Caco-2 (cell line): Measurements from ENCODE around the gene PLB1. TPM values are rescaled to one million over a fixed set of nuclear protein-coding genes. Genes with fewer than 3 reads are reported as not detected.
A peak's percentile ranks its signal among the peaks of the same experiment; 100 is the strongest.

Source experiments
- BruUV-seq: library from RNA; stranded (reverse); fragments of 400-500 nt; replicated peaks from 2 replicates; lab custom pipeline; 2021; lab: Mats Ljungman, UMichigan
- CTCF ChIA-PET: fragments of 300-600 bp; sonication (Branson Sonifier 250); formaldehyde crosslinking; loops from one replicate; lab custom pipeline; 2022; ENCODE audit warnings: antibody characterized with exemption; lab: Charles Lee
- POLR2A ChIA-PET: fragments of 300-600 bp; sonication (Branson Sonifier 250); formaldehyde crosslinking; loops from one replicate; lab custom pipeline; 2022; ENCODE audit warnings: antibody characterized with exemption; lab: Charles Lee
- DNase-seq, 2 experiments: peaks; one replicate each; pipeline versions ENCODE4 v3.0.0 to v3.0.0-alpha.2; 2020 to 2022
- H3K27me3 ChIP-seq: replicated peaks from 2 replicates; pipeline ENCODE4 v1.6.0; 2011; ENCODE audit warnings: low read length; ENCODE audit not compliant: control insufficient read depth, insufficient read depth
- H3K36me3 ChIP-seq: 2 replicates; pipeline ENCODE4 v1.5.1; 2011; ENCODE audit warnings: low read length; ENCODE audit not compliant: control insufficient read depth, insufficient read depth
- H3K4me1 ChIP-seq: fragments of 250-450 bp; sonication (Bioruptor Pico); 2 replicates; pipeline ENCODE4 v1.5.1; 2020; ENCODE audit warnings: mild to moderate bottlenecking
- H3K4me3 ChIP-seq: 2 replicates; pipeline ENCODE4 v1.5.1; 2011; ENCODE audit warnings: low read depth, mild to moderate bottlenecking, control low read depth, low read length
- H3K9me3 ChIP-seq: fragments of 250-450 bp; sonication (Bioruptor Pico); 2 replicates; pipeline ENCODE4 v1.5.1; 2020; ENCODE audit warnings: mild to moderate bottlenecking, moderate library complexity
- H3K27ac Mint-ChIP-seq: one replicate; pipeline ENCODE4 v1.8.0; 2022; ENCODE audit warnings: mixed read lengths; ENCODE audit not compliant: unreplicated experiment
- H3K27me3 Mint-ChIP-seq: one replicate; pipeline ENCODE4 v1.8.0; 2022; ENCODE audit warnings: mixed read lengths; ENCODE audit not compliant: insufficient read depth, unreplicated experiment
- H3K36me3 Mint-ChIP-seq: one replicate; pipeline ENCODE4 v1.8.0; 2022; ENCODE audit warnings: mild to moderate bottlenecking, mixed read lengths; ENCODE audit not compliant: insufficient read depth, unreplicated experiment
- H3K4me1 Mint-ChIP-seq: one replicate; pipeline ENCODE4 v1.8.0; 2022; ENCODE audit warnings: low read depth, mixed read lengths; ENCODE audit not compliant: unreplicated experiment
- H3K4me3 Mint-ChIP-seq: one replicate; pipeline ENCODE4 v1.8.0; 2022; ENCODE audit warnings: mild to moderate bottlenecking, moderate library complexity, mixed read lengths; ENCODE audit not compliant: unreplicated experiment
- H3K9me3 Mint-ChIP-seq: one replicate; pipeline ENCODE4 v1.8.0; 2022; ENCODE audit warnings: mixed read lengths; ENCODE audit not compliant: unreplicated experiment
- CTCF ChIP-seq, 2 experiments: fragments of 200-600 bp in 1 of 2; IDR thresholded peaks; 1 replicate in 1 of 2; 2 replicates in 1 of 2; pipeline versions ENCODE4 v1.5.1 to v1.8.0; 2011 to 2022; ENCODE audit warnings: antibody characterized with exemption in 1 of 2, control low read depth in 1 of 2, inconsistent platforms in 1 of 2, low read depth in 1 of 2, low read length in 1 of 2, mild to moderate bottlenecking in 1 of 2, moderate library complexity in 1 of 2; ENCODE audit not compliant: insufficient read depth in 1 of 2, severe bottlenecking in 1 of 2, unreplicated experiment in 1 of 2
- intact Hi-C: fragments of 100-400 bp; cut with micrococcal nuclease; formaldehyde crosslinking; loops from one replicate; pipeline ENCODE4 v1.10.0; 2022; ENCODE audit not compliant: unreplicated experiment
- total RNA-seq: library from RNA; stranded (reverse); gene quantifications from 2 replicates; pipeline ENCODE4 v1.2.3, GENCODE V29; 2022

Gene PLB1
- total RNA-seq, 1 experiment from 2014 or later = 2.8 TPM

- no peaks in the 10 kb centered on the region for H3K9me3 Mint-ChIP-seq
- no peaks in the 10 kb centered on the region for H3K36me3 ChIP-seq
- H3K4me1 ChIP-seq = peaks cover 7% of the 10 kb centered on the region
- H3K27me3 Mint-ChIP-seq = no peaks in the 10 kb centered on the region
- no peak for DNase-seq
- no peak overlapping the region for H3K4me3 Mint-ChIP-seq
- POLR2A ChIA-PET = no interaction called here
- H3K27ac Mint-ChIP-seq = no peak overlapping the region
- intact Hi-C loops = no loop called here
- H3K27me3 ChIP-seq = no peaks in the 10 kb centered on the region
- H3K36me3 Mint-ChIP-seq = no peaks in the 10 kb centered on the region
- no peak for TF ChIP-seq CTCF (IDR thresholded peaks at IDR 0.05; ENCODE audit: insufficient read depth in 1 of 2, low read depth in 1 of 2, low read length in 1 of 2, severe bottlenecking in 1 of 2, unreplicated experiment in 1 of 2)
- BruUV-seq = no TSS peak
- CTCF ChIA-PET = no interaction called here
- peaks cover 21% of the 10 kb centered on the region for H3K4me1 Mint-ChIP-seq
- no peaks in the 10 kb centered on the region for H3K9me3 ChIP-seq
- H3K4me3 ChIP-seq = no peak overlapping the region
Observed at GRCh38 chr2:28616396-28616999, 120.6 kb downstream of the PLB1 start.

GRCh38 chr2:28617502-28618184 lies 121.8 kb downstream of the PLB1 start:
- H3K4me1 Mint-ChIP-seq = peaks cover 28% of the 10 kb centered on the region
- H3K27me3 Mint-ChIP-seq = no peaks in the 10 kb centered on the region
- Histone ChIP-seq H3K9me3 (no peaks in the 10 kb centered on the region), H3K27me3 (no peaks in the 10 kb centered on the region), H3K36me3 (no peaks in the 10 kb centered on the region), H3K4me3 (no peak overlapping the region), H3K4me1 (peaks cover 11% of the 10 kb centered on the region)
- intact Hi-C loops = no loop called here
- H3K4me3 Mint-ChIP-seq = no peak overlapping the region
- H3K9me3 Mint-ChIP-seq = no peaks in the 10 kb centered on the region
- no peaks in the 10 kb centered on the region for H3K36me3 Mint-ChIP-seq
- no peak for DNase-seq
- POLR2A ChIA-PET = no interaction called here
- TF ChIP-seq CTCF (IDR thresholded peaks at IDR 0.05; ENCODE audit: insufficient read depth in 1 of 2, low read depth in 1 of 2, low read length in 1 of 2, severe bottlenecking in 1 of 2, unreplicated experiment in 1 of 2) = no peak
- H3K27ac Mint-ChIP-seq = no peak overlapping the region
- CTCF ChIA-PET = no interaction called here
- BruUV-seq = no TSS peak

- Histone ChIP-seq H3K9me3 (no peaks in the 10 kb centered on the region), H3K36me3 (no peaks in the 10 kb centered on the region), H3K4me1 (peaks cover 11% of the 10 kb centered on the region), H3K27me3 (no peaks in the 10 kb centered on the region), H3K4me3 (no peak overlapping the region)
- ChIA-PET POLR2A (no interaction called here), CTCF (interaction anchor here (0.6 kb wide), 1 partner anchor 10 kb away, joined by 3 read pairs; no protein-coding TSS in a partner anchor)
- Mint-ChIP-seq H3K36me3 (no peaks in the 10 kb centered on the region), H3K9me3 (no peaks in the 10 kb centered on the region), H3K4me3 (no peak overlapping the region), H3K4me1 (peaks cover 28% of the 10 kb centered on the region), H3K27ac (peak overlapping the region; percentile 49), H3K27me3 (no peaks in the 10 kb centered on the region)
- TF ChIP-seq CTCF (IDR thresholded peaks at IDR 0.05; ENCODE audit: insufficient read depth in 1 of 2, low read depth in 1 of 2, low read length in 1 of 2, severe bottlenecking in 1 of 2, unreplicated experiment in 1 of 2) = no peak
- no peak for DNase-seq
- intact Hi-C loops = no loop called here
- BruUV-seq = no TSS peak
Observed at GRCh38 chr2:28618221-28619141, 122.6 kb downstream of the PLB1 start.
